Measurements from ENCODE around the gene PTF1A.
A peak's percentile ranks its signal among the peaks of the same experiment; 100 is the strongest.

DNA sequence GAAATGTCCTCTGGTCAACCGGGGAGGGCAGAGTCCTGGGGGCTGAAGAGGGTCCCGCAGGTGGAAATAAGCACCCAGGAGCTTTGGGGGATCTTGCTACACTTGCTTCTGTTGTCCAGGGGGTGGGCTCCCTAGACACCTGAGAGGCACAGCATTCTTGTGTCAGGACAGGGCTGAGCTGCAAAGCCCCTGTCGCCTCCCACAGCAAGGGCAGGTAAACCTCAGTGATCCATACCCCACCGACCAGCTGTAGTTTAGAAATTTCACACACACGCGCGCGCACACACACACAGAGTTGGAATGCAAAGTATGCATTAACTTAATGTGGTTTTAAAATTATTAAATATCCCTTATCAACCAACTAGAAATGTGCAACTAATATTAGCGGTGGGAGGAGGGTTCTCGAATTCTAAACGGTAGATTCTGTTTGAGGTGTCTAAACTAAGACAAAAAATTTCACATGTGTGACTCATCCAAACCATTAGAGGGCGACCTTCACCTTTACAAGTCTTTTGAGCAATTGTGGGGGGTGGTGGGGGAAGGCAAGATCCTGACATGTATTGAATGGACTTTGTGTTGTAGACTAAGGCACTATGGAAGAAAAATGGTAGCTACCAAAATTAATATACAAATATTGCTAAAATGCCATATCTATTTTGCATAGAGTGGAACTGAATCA lies 34.3 kb upstream of the PTF1A start:
- TF ChIP-seq EZH2 (IDR thresholded peaks at IDR 0.05; ENCODE audit: low read length) (no peak), CTCF (optimal IDR thresholded peaks at IDR 0.05 in 1 of 3, IDR thresholded peaks at IDR 0.05 in 1 of 3, conservative IDR thresholded peaks at IDR 0.05 in 1 of 3; ENCODE audit: extremely low read depth in 1 of 3, insufficient read depth in 2 of 3, low read length in 3 of 3) (peak in 1 of 3 experiments; percentile 43)

All from keratinocyte (primary cell).